NCI-H2196 (cell line): Measurements from ENCODE around the gene MRAP2.

Source experiments
- DNase-seq: peaks from one replicate; lab custom pipeline; 2025; ENCODE audit not compliant: unreplicated experiment; lab: John Stamatoyannopoulos, UW

MRAP2 gene, protein sequence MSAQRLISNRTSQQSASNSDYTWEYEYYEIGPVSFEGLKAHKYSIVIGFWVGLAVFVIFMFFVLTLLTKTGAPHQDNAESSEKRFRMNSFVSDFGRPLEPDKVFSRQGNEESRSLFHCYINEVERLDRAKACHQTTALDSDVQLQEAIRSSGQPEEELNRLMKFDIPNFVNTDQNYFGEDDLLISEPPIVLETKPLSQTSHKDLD

DNA sequence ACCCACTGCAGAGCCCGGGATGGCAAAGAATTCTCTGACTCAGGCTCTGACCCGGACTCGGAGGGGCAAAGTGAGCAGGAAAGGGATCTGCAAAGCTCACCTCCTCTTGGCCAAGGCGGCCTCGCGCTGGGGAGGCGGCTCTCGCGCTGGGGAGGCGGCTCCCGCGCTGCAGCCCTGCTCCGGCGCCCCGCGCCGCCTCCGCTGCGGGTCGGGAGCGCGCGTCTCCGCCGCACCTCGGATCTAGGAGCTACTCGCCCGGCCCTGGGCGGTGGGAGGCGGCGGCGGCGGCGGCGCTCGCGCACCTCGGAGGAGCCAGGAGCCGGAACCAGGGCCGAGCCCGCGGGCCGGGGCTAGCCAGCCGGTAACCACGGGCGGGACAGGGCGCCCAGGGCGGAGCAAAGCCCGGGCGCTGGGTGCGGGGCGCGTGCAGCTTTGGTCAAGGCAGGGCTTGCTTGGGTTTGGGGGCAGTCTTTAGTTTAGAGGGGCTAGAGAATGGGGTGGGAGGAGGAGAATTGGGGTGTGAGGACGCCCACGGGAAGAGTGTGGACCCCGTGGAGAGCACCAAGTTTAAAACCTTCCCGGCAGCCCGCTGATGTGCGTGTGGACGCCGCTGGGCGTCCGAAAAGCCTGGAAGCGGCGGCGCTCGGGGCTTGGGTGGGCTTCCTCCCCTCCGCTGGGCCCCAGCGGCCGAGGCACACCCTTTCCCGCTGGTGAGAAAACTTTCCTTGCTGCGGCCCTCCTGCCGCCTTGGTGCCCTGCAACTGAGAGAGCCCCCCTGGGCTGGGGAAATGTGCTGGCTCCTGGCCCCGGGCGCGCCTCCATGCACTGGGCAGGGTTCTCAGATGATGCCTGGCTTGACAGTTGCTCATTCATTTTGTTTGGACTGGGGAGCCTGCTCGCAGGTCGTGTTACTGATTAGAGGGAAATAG, at the start of gene MRAP2:
Gene MRAP2 (plus strand): TSS at position 250 of the 929 bp plus-strand sequence. CDS start 21,547 bp downstream, outside the sequence.
- peak; percentile 31 for DNase-seq

DNA sequence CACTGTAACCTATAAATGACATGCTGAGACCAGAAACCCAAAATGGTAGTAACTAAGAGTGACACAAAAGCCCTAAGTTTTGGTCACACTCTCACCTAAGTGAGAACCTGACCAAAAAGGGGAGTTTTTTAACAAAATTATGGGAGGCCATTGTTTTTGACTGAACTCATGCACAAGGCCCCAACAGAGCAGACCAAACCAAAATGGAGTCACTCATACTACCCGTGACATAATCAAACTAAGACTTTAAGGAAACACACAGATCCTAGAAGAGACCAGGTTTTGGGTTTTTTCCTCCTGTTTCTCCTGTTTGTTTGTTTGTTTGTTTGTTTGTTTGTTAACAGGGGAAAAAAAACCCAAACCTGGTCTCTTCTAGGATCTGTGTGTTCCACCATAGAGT, 49.2 kb upstream of the MRAP2 start:
- no peak for DNase-seq

GRCh38 chr6:83985308-83985713, 48.3 kb upstream of the MRAP2 start:
- DNase-seq, result no peak

DNA sequence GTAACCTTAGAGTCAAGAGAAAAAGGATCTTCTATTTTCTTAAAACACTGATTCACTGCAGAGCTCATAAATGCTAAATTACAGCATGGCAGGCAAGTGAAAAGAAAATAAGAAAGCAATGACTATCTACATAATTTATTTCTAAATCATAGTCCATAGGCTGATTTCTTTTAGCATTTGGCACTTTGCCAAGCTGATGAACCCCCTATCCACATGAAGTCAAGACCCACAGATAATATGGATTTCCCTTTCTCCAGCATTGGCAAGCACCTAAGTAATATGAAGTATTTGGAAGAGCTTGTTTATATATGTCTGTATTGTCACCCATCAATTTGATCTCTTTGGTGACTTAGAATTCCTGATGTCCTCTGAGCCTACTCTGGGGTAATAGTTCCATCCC, 47.9 kb upstream of the MRAP2 start:
- DNase-seq, result no peak

- DNase-seq, result no peak
These were observed 35.5 kb upstream of the MRAP2 start for GRCh38 chr6:83998021-83998584.

GRCh38 chr6:84001119-84001518, 32.5 kb upstream of the MRAP2 start:
- DNase-seq, result no peak

DNA sequence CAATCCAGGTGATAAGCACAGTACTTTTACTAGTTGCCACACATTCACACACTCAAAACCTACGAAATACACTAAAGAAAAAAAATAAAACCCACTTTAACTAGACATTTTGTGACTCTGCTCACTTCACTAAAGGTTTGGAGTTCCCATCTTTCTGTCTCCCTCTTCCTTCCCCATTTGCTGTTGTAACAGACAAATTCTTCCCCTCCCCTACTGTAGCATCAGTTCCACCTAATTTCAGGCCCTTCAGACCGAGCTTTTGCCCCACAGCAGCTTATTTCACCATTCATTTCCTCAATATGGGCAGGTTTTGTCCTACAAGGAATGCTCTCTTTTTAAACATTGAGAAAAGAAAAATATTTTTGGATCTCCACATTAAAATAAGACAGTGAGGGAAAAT, 31.3 kb upstream of the MRAP2 start:
- DNase-seq, result no peak

DNA sequence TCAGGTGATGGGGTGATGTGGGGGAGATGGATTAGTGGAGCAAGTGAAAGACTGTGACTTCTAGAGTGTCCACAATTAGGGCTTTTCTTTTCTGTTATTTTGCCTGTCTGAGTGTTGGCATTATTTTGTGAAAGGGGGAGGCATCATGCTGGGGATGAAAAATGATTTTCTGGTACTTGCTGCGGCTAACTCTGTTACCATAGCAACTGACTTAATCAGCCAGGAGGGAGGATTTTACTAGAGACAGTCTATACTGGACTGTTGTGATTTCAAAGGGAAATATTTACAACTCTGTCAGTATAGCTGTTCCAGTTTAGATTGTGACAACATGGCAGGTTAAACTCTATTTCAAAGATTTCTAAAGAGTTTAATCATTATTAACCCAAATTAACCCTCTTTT, 30.4 kb upstream of the MRAP2 start:
- no peak for DNase-seq

DNA sequence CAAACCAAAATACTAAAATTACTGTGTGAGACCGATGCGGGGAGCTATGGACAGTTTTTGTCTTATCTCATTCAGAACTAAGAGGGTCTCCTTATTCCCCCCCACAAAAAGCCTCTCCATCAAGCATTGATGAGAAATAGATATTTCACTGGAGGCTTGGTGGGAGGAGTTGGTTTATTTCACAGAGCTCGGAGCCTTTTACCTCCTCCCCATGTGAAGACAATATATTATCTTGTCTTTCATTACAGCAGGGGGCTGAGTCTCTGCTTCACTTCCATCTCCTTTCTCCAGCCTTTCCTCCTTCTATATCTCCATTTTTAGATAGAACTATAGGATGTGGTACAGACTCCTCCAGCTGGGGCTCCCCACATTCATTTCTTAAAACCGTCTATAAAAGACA, 29.9 kb upstream of the MRAP2 start:
- DNase-seq, result no peak

DNA sequence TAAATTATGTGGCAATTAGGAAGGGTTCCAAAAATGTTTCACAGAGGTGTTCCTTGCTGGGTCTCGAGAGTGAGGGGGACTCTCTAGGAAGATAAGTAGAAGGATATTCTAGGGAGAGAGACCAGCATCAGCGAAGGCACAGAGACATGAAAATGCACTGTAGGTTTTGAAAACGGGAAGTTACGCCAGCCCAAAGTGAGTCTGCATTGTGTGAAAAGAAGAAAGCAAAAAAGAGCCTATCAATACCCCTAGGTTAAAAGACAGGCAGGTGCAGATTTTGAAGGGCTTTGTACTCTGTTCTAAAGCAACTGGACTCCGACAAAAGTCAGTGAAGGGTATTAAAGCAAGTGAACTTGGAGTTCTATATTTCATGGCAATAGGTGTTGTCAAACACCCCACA, 25.7 kb upstream of the MRAP2 start:
- DNase-seq, result no peak

DNA sequence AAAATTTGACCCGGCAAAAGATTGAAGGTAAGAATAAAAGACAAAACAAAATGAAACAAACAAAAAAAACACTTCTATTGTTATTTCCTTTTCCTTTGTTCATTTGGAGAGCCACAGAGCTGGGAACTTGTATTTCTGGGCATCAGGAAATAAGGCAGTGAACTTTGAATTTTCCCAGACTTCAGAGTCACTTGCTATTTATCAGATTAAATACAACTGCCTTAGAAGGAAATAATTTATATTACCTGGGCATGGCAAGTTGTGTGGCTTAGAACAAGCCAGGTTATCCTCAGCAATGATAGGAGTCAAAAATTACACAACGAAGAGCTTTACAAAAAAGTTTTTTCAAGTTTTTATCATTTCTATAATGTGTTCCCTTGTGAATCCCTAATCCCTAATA, 20.2 kb upstream of the MRAP2 start:
- DNase-seq, result no peak

- no peak for DNase-seq
These were observed 19.6 kb upstream of the MRAP2 start for GRCh38 chr6:84013931-84014330.

DNA sequence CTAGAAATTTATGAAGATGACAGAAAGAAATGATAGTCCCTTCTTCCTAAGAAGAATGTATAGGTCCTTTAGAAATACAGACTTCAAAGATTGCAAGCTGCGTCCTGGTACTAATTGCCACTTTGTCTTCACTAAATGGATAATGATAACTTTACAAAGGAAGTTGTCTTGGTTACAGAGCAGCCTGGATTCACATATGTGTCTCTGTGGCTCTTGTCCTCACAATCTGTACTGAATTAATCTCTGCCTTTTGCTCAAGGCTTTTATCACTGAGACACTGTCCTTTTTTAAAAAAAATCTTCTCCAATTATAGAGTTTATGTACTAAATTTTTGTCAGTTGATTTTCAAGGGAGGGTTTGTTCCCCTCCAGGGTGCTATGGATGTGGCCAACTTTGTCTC, 17.5 kb upstream of the MRAP2 start:
- no peak for DNase-seq

- no peak for DNase-seq
These were observed 15.7 kb upstream of the MRAP2 start for GRCh38 chr6:84017709-84018452.

DNA sequence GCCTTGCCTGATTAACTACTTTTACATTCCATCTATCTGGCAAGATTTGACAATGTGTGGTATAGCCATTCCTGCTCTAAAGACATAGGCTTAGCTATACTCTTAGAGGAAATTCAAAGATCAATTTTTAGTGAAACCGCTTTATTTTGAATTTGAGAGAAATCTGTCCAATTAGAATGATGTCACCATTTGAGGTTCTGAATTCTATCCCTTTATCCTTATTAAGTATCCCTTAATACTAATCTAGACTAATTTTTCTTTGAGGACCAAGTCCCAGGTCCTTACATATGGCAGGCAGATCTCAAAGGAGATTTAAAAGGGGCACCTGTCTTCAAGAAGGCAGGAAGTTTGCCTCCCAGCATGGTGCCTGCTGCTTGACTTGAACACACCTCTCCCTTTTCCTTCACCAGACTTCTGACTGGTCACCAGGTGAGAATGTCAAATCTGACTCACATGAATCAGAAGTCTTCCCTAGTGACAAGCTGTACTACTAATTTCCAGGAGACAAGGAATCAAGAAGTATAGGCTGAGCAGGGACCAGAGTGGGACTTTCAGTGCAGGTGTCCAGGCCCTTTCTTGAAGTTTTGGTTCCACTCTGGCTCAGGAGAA, 15.0 kb upstream of the MRAP2 start:
- DNase-seq, result no peak

DNA sequence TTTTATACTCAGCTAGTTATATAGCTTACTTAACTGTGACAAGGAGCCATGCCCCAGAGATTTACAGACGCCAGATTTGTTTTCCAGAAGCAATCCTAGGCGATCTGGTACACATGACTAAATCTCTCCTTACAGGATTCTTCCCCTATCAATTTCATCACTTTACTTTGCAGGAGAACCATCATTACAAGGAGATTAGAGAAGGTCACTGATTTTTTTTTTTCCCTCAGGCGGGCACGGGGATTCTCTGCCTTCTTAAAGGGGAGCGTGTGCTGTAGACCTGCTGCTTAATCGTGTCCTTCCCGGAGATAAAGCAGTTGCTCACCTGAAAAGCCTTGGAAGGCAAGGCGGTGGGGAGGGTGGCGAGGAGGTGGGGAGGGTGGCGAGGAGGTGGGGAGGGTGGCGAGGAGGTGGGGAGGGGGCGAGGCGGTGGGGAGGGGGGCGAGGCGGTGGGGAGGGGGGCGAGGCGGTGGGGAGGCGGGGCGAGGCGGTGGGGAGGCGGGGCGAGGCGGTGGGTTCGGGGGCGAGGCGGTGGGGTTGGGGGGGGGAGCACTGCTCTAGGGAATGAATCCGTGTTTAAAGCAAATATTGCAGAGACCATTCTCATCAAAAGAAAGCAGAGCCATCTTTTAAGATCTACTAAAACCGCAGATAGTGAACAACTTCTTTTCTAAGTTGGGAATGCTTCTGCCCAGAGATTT, 14.3 kb upstream of the MRAP2 start:
- no peak for DNase-seq

- no peak for DNase-seq
These were observed 13.7 kb upstream of the MRAP2 start for GRCh38 chr6:84019842-84020211.

DNA sequence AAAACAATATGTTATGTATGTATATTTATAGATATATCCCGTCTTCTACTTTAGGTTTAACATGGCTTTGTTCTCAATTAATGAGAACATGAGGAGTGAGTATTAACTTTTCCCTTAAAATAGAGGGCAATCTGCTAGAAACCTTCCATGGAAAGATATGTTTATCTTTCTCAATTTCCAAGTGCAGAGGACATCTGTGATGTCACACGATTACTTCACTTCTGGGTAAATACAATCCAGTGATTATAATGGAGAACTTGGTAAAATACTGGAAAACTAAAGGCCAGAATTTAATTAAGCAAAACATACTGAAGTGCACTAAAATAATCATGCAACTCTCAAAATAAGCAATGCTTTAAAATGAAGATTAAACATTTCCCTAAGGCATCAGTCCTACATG, 11.9 kb upstream of the MRAP2 start:
- DNase-seq, result no peak

DNA sequence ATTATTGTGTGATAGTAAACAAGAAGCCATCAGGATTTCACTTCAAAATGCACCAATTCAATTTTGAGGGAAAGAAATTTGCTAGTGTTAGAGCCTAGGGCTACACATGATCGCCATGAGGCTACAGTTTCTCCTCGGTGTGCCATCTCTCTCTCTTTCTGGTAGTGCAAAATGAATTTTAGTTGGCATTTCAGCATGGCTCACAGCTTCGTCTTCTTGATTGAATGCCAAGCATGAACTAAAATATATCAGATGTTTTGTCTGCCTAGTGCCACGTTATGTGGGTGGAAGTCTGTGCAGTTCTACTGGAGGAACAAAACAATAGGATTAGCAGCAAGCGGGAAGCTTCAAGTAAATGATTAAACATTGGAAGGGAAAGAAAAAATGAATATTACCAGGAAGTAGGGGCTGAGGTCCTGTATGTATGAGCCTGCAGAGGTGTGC, 6.8 kb upstream of the MRAP2 start:
- DNase-seq, result no peak
